CD4-positive, alpha-beta T cell (primary cell): ENCODE results near the gene XYLT1. TPM values are rescaled to one million over a fixed set of nuclear protein-coding genes. Genes with fewer than 3 reads are reported as not detected.

ENCODE experiments used
- ATAC-seq: fragments of 200-7000 bp; cut with Tn5 transposase; one replicate; pipeline ENCODE4 v1.10.0; 2022; ENCODE audit warnings: mild to moderate bottlenecking; ENCODE audit not compliant: poor library complexity
- CTCF ChIA-PET: fragments of 350-600 bp; sonication (Branson Sonifier 250); formaldehyde crosslinking; loops from one replicate; lab custom pipeline; 2021; ENCODE audit warnings: antibody characterized with exemption, inconsistent platforms; lab: Charles Lee
- POLR2A ChIA-PET: fragments of 350-600 bp; sonication (Branson Sonifier 250); formaldehyde crosslinking; loops from one replicate; lab custom pipeline; 2021; ENCODE audit warnings: antibody characterized with exemption, inconsistent platforms; lab: Charles Lee
- DNase-seq, 14 experiments: peaks; one replicate each; pipeline ENCODE4 v3.0.0-alpha.2; 2013 to 2020; ENCODE audit warnings: mixed read lengths in 2 of 14
- H3K27ac ChIP-seq, 2 donors: one replicate each; pipeline versions ENCODE4 v1.5.1 to v1.7.0; 2013; ENCODE audit warnings: low read length in 2 of 2, low read depth in 1 of 2, mild to moderate bottlenecking in 1 of 2
- H3K27me3 ChIP-seq, 2 experiments: 1 replicate in 1 of 2; 2 replicates in 1 of 2; pipeline versions ENCODE4 v1.6.1 to v1.7.0; 2013; ENCODE audit warnings: low read length in 2 of 2, control low read depth in 1 of 2, mild to moderate bottlenecking in 1 of 2, moderate library complexity in 1 of 2; ENCODE audit not compliant: insufficient read depth in 2 of 2, control insufficient read depth in 1 of 2
- H3K36me3 ChIP-seq: one replicate; pipeline ENCODE4 v1.6.1; 2013; ENCODE audit warnings: low read length, control low read depth; ENCODE audit not compliant: insufficient read depth
- H3K4me1 ChIP-seq: one replicate; pipeline ENCODE4 v1.6.1; 2013; ENCODE audit warnings: low read length, control low read depth; ENCODE audit not compliant: insufficient read depth
- H3K4me3 ChIP-seq: one replicate; pipeline ENCODE4 v1.5.1; 2013; ENCODE audit warnings: mild to moderate bottlenecking, low read length, moderate library complexity
- H3K9me3 ChIP-seq, 2 experiments: 1 replicate in 1 of 2; 2 replicates in 1 of 2; pipeline versions ENCODE4 v1.6.1 to v1.7.0; 2013; ENCODE audit warnings: low read length in 2 of 2, mild to moderate bottlenecking in 2 of 2, control low read depth in 1 of 2, moderate library complexity in 1 of 2; ENCODE audit not compliant: control insufficient read depth in 1 of 2, insufficient read depth in 1 of 2
- H3K27ac Mint-ChIP-seq: one replicate; pipeline ENCODE4 v1.8.0; 2020; ENCODE audit warnings: mixed read lengths
- H3K27me3 Mint-ChIP-seq: one replicate; pipeline ENCODE4 v1.8.0; 2021; ENCODE audit warnings: mixed read lengths
- H3K36me3 Mint-ChIP-seq: one replicate; pipeline ENCODE4 v1.8.0; 2021; ENCODE audit warnings: low read depth, mixed read lengths
- H3K4me1 Mint-ChIP-seq: one replicate; pipeline ENCODE4 v1.8.0; 2021; ENCODE audit warnings: low read depth, mixed read lengths
- H3K4me3 Mint-ChIP-seq: one replicate; pipeline ENCODE4 v1.8.0; 2020; ENCODE audit warnings: mild to moderate bottlenecking, mixed read lengths
- H3K9me3 Mint-ChIP-seq: one replicate; pipeline ENCODE4 v1.8.0; 2020; ENCODE audit warnings: mixed read lengths
- CTCF ChIP-seq: fragments of 200-600 bp; IDR thresholded peaks from one replicate; pipeline ENCODE4 v1.8.0; 2022; ENCODE audit warnings: antibody characterized with exemption, mild to moderate bottlenecking
- intact Hi-C, 2 experiments: fragments of 100-400 bp; cut with DNase I in 1 of 2; cut with micrococcal nuclease in 1 of 2; formaldehyde crosslinking; loops; one replicate each; pipeline versions ENCODE4 v1.15.1 to v1.9.0; 2023 to 2025; cut with DNase I, micrococcal nuclease
- total RNA-seq, 174 experiments: library from RNA in 2 of 174; stranded (reverse) in 2 of 174; gene quantifications; one replicate each; pipeline ENCODE4 v1.2.3 and lab custom pipeline; 2021 to 2026

XYLT1 gene
- total RNA-seq, 2 experiments from 2014 or later: 26.0 to 27.1 TPM

DNA sequence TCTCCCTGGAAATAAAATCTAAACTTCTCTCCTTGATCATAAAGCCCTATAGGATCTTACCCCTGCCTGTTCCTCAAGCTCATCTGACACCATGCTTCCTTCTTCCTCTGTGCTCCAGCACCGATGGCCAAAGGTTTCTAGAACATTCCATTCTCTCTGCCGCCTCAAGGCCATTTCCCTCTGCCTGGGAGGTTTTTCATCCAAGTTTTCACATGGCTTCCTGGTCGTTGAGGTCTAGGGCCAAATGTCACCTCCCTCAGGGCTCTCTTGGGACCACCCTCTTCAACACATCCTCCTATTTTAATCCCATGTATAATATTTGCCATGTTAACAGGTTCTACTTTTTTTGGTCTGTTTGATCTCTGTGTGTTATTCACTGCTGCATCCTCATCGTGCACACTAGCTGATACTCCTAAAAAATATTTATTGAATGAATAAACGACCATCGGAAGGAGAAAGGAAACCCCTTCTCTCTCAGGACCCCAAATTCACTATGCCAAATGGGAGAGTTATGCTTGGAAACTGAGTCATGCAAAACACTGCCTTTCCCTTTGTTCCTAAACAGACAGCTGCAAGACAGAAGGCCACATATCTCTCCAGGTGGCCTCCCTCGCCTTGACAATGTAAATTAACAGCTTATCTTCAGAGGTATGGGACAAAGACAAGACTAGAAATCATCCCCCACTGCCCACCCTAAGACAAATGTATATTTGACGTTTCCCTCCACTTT lies 78.5 kb downstream of the XYLT1 start:
- H3K36me3 Mint-ChIP-seq: no peaks in the 10 kb centered on the region
- POLR2A ChIA-PET: interaction anchor here (1.7 kb wide), 1 partner anchor 23 kb away, joined by 6 read pairs; no protein-coding TSS in a partner anchor
- H3K4me1 Mint-ChIP-seq: peaks cover 84% of the 10 kb centered on the region
- Histone ChIP-seq H3K4me3 (no peak overlapping the region), H3K27ac (no peak overlapping the region), H3K27me3 (no peaks in the 10 kb centered on the region), H3K4me1 (peaks cover 52% of the 10 kb centered on the region), H3K9me3 (no peaks in the 10 kb centered on the region), H3K36me3 (peaks cover 2% of the 10 kb centered on the region)
- no peaks in the 10 kb centered on the region for H3K9me3 Mint-ChIP-seq
- no peaks in the 10 kb centered on the region for H3K27me3 Mint-ChIP-seq
- peak overlapping the region; percentile 69 for H3K27ac Mint-ChIP-seq
- CTCF ChIA-PET: no interaction called here
- no peak overlapping the region for H3K4me3 Mint-ChIP-seq
- DNase-seq (no peak), ATAC-seq (no peak)
- intact Hi-C loops: loop anchor here in 1 of 2 experiments (5.0 kb wide), 1 partner anchor 75 kb away; no protein-coding TSS in a partner anchor
- no peak for TF ChIP-seq CTCF

- intact Hi-C loops: loop anchor here in 1 of 2 experiments (5.0 kb wide), 1 partner anchor 76 kb away; no protein-coding TSS in a partner anchor
- H3K4me3 ChIP-seq: no peak overlapping the region
- peaks cover 2% of the 10 kb centered on the region for H3K36me3 ChIP-seq
- Mint-ChIP-seq H3K4me3 (no peak overlapping the region), H3K9me3 (no peaks in the 10 kb centered on the region), H3K4me1 (peaks cover 84% of the 10 kb centered on the region), H3K27ac (no peak overlapping the region), H3K36me3 (no peaks in the 10 kb centered on the region), H3K27me3 (no peaks in the 10 kb centered on the region)
- no peaks in the 10 kb centered on the region for H3K27me3 ChIP-seq
- peaks cover 51% of the 10 kb centered on the region for H3K4me1 ChIP-seq
- TF ChIP-seq CTCF: no peak
- ChIA-PET CTCF (no interaction called here), POLR2A (no interaction called here)
- no peak overlapping the region for H3K27ac ChIP-seq
- DNase-seq (no peak), ATAC-seq (no peak)
- no peaks in the 10 kb centered on the region for H3K9me3 ChIP-seq
Measured at GRCh38 chr16:17391715-17392114, 79.0 kb downstream of the XYLT1 start.

DNA sequence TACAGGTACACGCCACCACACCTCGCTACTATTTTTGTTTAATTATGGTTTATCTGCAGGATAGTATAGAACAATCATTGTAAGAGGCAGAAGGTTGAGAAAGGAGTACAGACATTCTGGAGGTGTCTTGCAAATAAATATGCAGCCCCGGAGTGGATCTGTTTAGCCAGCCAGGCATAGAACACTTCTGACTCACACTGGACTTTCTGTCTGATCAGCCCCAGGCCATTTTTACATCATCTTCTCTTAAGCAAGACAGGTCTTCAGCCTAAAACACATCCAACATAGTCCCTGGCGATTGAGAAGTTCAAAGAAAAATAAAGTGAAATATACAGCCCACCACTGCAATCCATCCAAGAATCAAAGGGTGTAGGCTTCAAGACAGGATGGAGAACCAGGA lies 81.4 kb downstream of the XYLT1 start:
- no peaks in the 10 kb centered on the region for H3K27me3 ChIP-seq
- peaks cover 2% of the 10 kb centered on the region for H3K36me3 ChIP-seq
- H3K27ac Mint-ChIP-seq: no peak overlapping the region
- intact Hi-C loops: no loop called here
- no peak overlapping the region for H3K4me3 ChIP-seq
- no peaks in the 10 kb centered on the region for H3K27me3 Mint-ChIP-seq
- no peak for TF ChIP-seq CTCF
- ChIA-PET POLR2A (interaction anchor here (1.0 kb wide), 1 partner anchor 19 kb away, joined by 3 read pairs; no protein-coding TSS in a partner anchor), CTCF (no interaction called here)
- peaks cover 82% of the 10 kb centered on the region for H3K4me1 Mint-ChIP-seq
- no peaks in the 10 kb centered on the region for H3K9me3 Mint-ChIP-seq
- ATAC-seq (no peak), DNase-seq (no peak)
- no peak overlapping the region for H3K27ac ChIP-seq
- H3K36me3 Mint-ChIP-seq: no peaks in the 10 kb centered on the region
- H3K4me1 ChIP-seq: peaks cover 28% of the 10 kb centered on the region
- H3K4me3 Mint-ChIP-seq: no peak overlapping the region
- H3K9me3 ChIP-seq: no peaks in the 10 kb centered on the region
